Activated naive CD8-positive, alpha-beta T cell (primary cell): ENCODE measurements around the gene ZNF565.
"Not testable (repeated sequence)": the region's sequence is repeated elsewhere in the genome, so short reads cannot be mapped to it uniquely, and the experiment has no call there.

Experiments used
- H3K27ac Mint-ChIP-seq: one replicate; pipeline ENCODE4 v1.8.0; 2021; ENCODE audit warnings: mixed read lengths
- H3K27me3 Mint-ChIP-seq: one replicate; pipeline ENCODE4 v1.8.0; 2021; ENCODE audit warnings: mixed read lengths
- H3K36me3 Mint-ChIP-seq: one replicate; pipeline ENCODE4 v1.8.0; 2021; ENCODE audit warnings: mixed read lengths
- H3K4me1 Mint-ChIP-seq: one replicate; pipeline ENCODE4 v1.8.0; 2021; ENCODE audit warnings: low read depth, mixed read lengths
- H3K4me3 Mint-ChIP-seq: one replicate; pipeline ENCODE4 v1.8.0; 2021; ENCODE audit warnings: mild to moderate bottlenecking, mixed read lengths
- H3K9me3 Mint-ChIP-seq: one replicate; pipeline ENCODE4 v1.8.0; 2021; ENCODE audit warnings: low read depth, mixed read lengths

The ZNF565 gene

GRCh38 chr19:36183245-36183628 is 31.2 kb downstream of the ZNF565 start:
- H3K9me3 Mint-ChIP-seq = no peaks in the 10 kb centered on the region
- no peak overlapping the region for H3K4me3 Mint-ChIP-seq

GRCh38 chr19:36182612-36183244 is 31.7 kb downstream of the ZNF565 start:
- no peak overlapping the region for H3K4me3 Mint-ChIP-seq
- H3K27ac Mint-ChIP-seq = no peak overlapping the region
- no peaks in the 10 kb centered on the region for H3K9me3 Mint-ChIP-seq
- no peaks in the 10 kb centered on the region for H3K4me1 Mint-ChIP-seq
- H3K27me3 Mint-ChIP-seq = no peaks in the 10 kb centered on the region
- no peaks in the 10 kb centered on the region for H3K36me3 Mint-ChIP-seq

More at GRCh38 chr19:36183245-36183628, 31.2 kb downstream of the ZNF565 start:
- no peak overlapping the region for H3K27ac Mint-ChIP-seq
- no peaks in the 10 kb centered on the region for H3K36me3 Mint-ChIP-seq
- H3K4me1 Mint-ChIP-seq = no peaks in the 10 kb centered on the region
- H3K27me3 Mint-ChIP-seq = no peaks in the 10 kb centered on the region

DNA sequence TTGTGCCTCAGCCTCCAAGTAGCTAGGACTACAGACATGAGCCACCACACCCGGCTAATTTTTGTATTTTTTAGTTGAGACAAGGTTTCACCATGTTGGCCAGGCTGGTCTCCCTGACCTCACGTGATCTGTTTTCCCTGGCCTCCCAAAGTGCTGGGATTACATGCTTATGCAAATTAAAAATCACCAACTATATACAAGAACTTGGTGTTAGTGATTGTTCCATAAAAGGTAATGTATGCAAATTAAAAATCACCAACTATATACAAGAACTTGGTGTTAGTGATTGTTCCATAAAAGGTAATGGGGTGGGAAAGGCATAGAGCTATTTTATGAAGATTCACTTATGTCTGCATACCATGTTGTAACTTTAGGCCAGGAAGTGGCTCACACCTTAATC is 35.4 kb downstream of the ZNF565 start:
- H3K4me3 Mint-ChIP-seq, H3K36me3 Mint-ChIP-seq, H3K27ac Mint-ChIP-seq, H3K4me1 Mint-ChIP-seq, H3K9me3 Mint-ChIP-seq, H3K27me3 Mint-ChIP-seq: not testable (repeated sequence)

- not testable (repeated sequence) for H3K36me3 Mint-ChIP-seq, H3K27ac Mint-ChIP-seq, H3K9me3 Mint-ChIP-seq, H3K27me3 Mint-ChIP-seq, H3K4me3 Mint-ChIP-seq, H3K4me1 Mint-ChIP-seq
Measured at GRCh38 chr19:36173846-36174245, 40.6 kb downstream of the ZNF565 start.

DNA sequence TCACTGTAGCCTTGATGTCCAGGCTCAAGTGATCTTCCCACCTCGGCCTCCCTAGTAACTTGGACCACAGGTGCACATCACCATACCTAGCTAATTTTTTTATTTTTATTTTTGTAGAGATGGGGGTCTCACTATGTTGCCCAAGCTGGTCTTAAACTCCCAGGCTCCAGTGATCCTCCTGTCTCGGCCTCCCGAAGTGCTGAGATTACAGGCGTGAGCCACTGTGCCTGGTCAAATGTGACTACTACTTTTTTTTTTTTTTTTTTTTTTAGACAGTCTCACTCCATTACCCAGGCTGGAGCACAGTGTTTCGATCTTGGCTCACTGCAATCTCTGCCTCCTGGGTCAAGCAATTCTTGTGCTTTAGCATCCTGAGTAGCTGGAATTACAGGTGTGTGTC is 41.6 kb downstream of the ZNF565 start:
- Mint-ChIP-seq H3K4me1 (peaks cover 2% of the 10 kb centered on the region), H3K27ac (no peak overlapping the region), H3K9me3 (no peaks in the 10 kb centered on the region), H3K27me3 (no peaks in the 10 kb centered on the region), H3K36me3 (no peaks in the 10 kb centered on the region), H3K4me3 (no peak overlapping the region)

- no peaks in the 10 kb centered on the region for H3K36me3 Mint-ChIP-seq
- H3K4me1 Mint-ChIP-seq = peaks cover 2% of the 10 kb centered on the region
- no peak overlapping the region for H3K27ac Mint-ChIP-seq
- H3K27me3 Mint-ChIP-seq = no peaks in the 10 kb centered on the region
- no peak overlapping the region for H3K4me3 Mint-ChIP-seq
- no peaks in the 10 kb centered on the region for H3K9me3 Mint-ChIP-seq
Measured at GRCh38 chr19:36169084-36169760, 45.2 kb downstream of the ZNF565 start.

DNA sequence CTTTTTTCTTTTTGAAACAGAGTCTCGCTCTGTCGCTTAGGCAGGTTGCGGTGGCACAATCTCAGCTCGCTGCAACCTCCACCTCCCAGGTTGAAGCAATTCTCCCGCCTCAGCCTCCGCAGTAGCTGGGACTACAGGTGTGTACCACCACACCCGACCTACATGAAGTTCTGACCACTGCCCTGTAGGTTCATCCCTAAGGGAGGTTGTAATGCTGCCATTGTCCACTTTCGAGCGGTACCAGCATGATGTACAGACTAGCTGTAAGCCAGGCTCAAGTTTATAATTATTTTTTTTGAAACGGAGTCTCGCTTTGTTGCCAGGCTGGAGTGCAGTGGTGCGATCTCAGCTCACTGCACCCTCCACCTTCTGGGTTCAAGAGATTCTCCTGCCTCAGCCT is 50.7 kb downstream of the ZNF565 start:
- Mint-ChIP-seq H3K27me3 (no peaks in the 10 kb centered on the region), H3K4me1 (no peaks in the 10 kb centered on the region), H3K36me3 (no peaks in the 10 kb centered on the region), H3K4me3 (no peak overlapping the region), H3K9me3 (no peaks in the 10 kb centered on the region), H3K27ac (no peak overlapping the region)

- H3K4me1 Mint-ChIP-seq = no peaks in the 10 kb centered on the region
- no peaks in the 10 kb centered on the region for H3K36me3 Mint-ChIP-seq
- no peaks in the 10 kb centered on the region for H3K9me3 Mint-ChIP-seq
- H3K27ac Mint-ChIP-seq = no peak overlapping the region
- H3K4me3 Mint-ChIP-seq = no peak overlapping the region
- H3K27me3 Mint-ChIP-seq = no peaks in the 10 kb centered on the region
Measured at GRCh38 chr19:36160821-36161596, 53.5 kb downstream of the ZNF565 start.

DNA sequence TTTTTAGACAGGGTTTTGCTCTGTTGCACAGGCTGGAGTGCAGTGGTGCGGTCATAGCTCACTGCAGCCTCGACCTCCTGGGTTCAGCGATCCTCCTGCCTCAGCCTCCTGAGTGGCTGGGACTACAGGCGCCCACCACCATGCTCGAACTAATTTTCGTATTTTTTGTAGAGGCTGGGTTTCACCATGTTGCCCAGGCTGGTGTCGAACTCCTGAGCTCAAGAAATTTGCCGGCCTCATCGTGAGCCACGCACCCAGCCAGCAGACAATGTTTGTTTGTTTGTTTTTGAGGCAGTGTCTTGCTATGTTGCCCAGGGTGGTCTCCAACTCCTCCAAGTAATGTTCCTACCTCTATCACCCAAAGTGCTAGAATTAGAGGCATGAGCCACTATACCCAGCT is 61.3 kb downstream of the ZNF565 start:
- Mint-ChIP-seq H3K27ac (no peak overlapping the region), H3K4me3 (no peak overlapping the region), H3K36me3 (peaks cover 3% of the 10 kb centered on the region), H3K4me1 (no peaks in the 10 kb centered on the region), H3K9me3 (no peaks in the 10 kb centered on the region), H3K27me3 (no peaks in the 10 kb centered on the region)

DNA sequence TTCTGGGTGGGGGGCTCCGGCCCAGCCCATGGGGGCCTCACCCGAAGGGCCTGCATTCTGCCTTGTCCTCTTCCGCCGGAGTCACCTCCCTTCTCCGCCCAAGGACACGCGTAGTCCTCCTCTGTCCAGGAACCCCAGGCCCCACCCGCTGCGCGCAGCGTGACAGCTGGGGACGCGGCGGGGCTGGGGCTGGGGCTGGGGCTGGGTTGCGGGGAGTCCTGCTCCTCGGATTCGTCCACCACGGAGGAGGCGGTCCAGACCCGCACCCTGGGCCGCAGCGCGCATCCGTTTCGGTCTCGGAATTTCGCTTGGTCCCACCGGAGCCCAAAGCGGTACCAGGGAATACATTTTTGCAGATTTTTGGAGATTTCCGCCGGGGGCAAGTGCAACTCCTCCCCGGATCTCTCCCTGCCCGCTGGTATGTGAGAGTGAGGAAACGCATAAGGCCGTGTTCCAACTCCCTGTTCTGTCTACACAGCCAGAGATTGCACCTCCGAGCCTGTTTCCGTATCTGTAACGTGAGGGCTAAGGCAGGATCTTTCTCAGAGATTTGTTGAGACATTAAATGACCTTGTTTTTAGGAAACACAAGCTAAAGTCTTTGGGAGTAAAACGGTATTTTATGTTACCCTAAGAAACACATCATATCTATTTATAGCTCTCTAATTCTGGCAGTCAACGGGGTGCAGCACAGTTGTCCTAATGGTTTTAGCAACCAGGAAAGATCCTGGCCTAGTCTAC is 61.9 kb downstream of the ZNF565 start, which contains the start of gene COX7A1:
Gene COX7A1 (minus strand): TSS at position 96 of the 740 bp plus-strand sequence. CDS start 40 bp downstream, at position 56.
- H3K4me1 Mint-ChIP-seq = no peaks in the 10 kb centered on the region
- H3K4me3 Mint-ChIP-seq = no peak within 1 kb of the TSS
- H3K27me3 Mint-ChIP-seq = no peaks in the 10 kb centered on the region
- H3K9me3 Mint-ChIP-seq = no peaks in the 10 kb centered on the region
- peaks cover 3% of the 10 kb centered on the region for H3K36me3 Mint-ChIP-seq
- no peak within 1 kb of the TSS for H3K27ac Mint-ChIP-seq

GRCh38 chr19:36152019-36152351 is 62.5 kb downstream of the ZNF565 start:
- Mint-ChIP-seq H3K4me1 (peaks cover 2% of the 10 kb centered on the region), H3K9me3 (no peaks in the 10 kb centered on the region), H3K27ac (no peak overlapping the region), H3K36me3 (peaks cover 6% of the 10 kb centered on the region), H3K27me3 (no peaks in the 10 kb centered on the region), H3K4me3 (no peak overlapping the region)

- Mint-ChIP-seq H3K4me3 (no peak overlapping the region), H3K36me3 (peaks cover 8% of the 10 kb centered on the region)
Measured at GRCh38 chr19:36151144-36152018, 63.1 kb downstream of the ZNF565 start.

DNA sequence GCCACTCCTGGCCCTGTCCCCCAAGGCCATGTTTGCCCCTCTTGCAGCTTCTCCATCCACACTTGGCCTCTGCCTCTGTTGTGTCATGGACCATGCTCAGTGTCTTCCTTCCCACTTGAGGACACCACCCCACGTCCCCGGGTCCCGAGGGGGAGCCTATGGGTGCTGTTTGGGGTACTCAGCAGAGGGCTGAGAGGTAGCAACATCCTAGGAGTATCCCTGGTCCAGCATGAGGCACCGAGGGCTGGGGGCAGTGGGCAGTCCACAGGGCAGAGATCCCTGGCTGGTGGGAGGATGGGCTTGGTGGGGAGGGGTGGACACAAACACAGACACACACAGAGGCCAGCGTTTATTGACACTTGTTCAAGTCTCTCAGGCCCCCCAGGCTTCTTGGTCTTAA is 63.9 kb downstream of the ZNF565 start:
- H3K4me1 Mint-ChIP-seq = peaks cover 2% of the 10 kb centered on the region
- H3K36me3 Mint-ChIP-seq = peaks cover 10% of the 10 kb centered on the region
- no peaks in the 10 kb centered on the region for H3K27me3 Mint-ChIP-seq
- no peak overlapping the region for H3K4me3 Mint-ChIP-seq
- H3K9me3 Mint-ChIP-seq = no peaks in the 10 kb centered on the region
- no peak overlapping the region for H3K27ac Mint-ChIP-seq

More at GRCh38 chr19:36151144-36152018, 63.1 kb downstream of the ZNF565 start:
- H3K4me1 Mint-ChIP-seq = peaks cover 2% of the 10 kb centered on the region
- no peak overlapping the region for H3K27ac Mint-ChIP-seq
- H3K9me3 Mint-ChIP-seq = no peaks in the 10 kb centered on the region
- H3K27me3 Mint-ChIP-seq = no peaks in the 10 kb centered on the region

GRCh38 chr19:36149673-36150406 is 64.6 kb downstream of the ZNF565 start:
- H3K4me3 Mint-ChIP-seq = no peak overlapping the region
- H3K27me3 Mint-ChIP-seq = no peaks in the 10 kb centered on the region
- H3K9me3 Mint-ChIP-seq = no peaks in the 10 kb centered on the region
- H3K27ac Mint-ChIP-seq = no peak overlapping the region
- H3K4me1 Mint-ChIP-seq = peaks cover 2% of the 10 kb centered on the region
- peaks cover 10% of the 10 kb centered on the region for H3K36me3 Mint-ChIP-seq
